Adrenal gland (tissue), 12 donors: ENCODE data around the gene MTHFD1L. TPM values are rescaled to one million over a fixed set of nuclear protein-coding genes. Genes with fewer than 3 reads are reported as not detected.

Experiments
- DNase-seq, 7 donors: peaks; one replicate each; pipeline ENCODE4 v3.0.0-alpha.2; 2019 to 2020
- H3K27ac ChIP-seq, 5 donors: fragments of 200-600 bp; sonication (generic) in 4 of 5; 1 replicate in 3 of 5; 2 replicates in 2 of 5; pipeline versions ENCODE4 v1.5.1 to v1.8.0; 2016 to 2020; ENCODE audit warnings: mild to moderate bottlenecking in 1 of 5
- H3K27me3 ChIP-seq: fragments of 200-600 bp; 2 replicates; pipeline ENCODE4 v1.8.0; 2021
- H3K36me3 ChIP-seq, 2 donors: fragments of 200-600 bp; replicated peaks in 1 of 2; 1 replicate in 1 of 2; 2 replicates in 1 of 2; pipeline versions ENCODE4 v1.5.1 to v1.8.0; 2018 to 2022
- H3K4me1 ChIP-seq, 2 donors: fragments of 200-600 bp; replicated peaks in 1 of 2; 1 replicate in 1 of 2; 2 replicates in 1 of 2; pipeline versions ENCODE4 v1.5.1 to v1.8.0; 2018 to 2021
- H3K4me3 ChIP-seq, 4 donors: fragments of 200-600 bp; sonication (generic) in 3 of 4; one replicate each; pipeline ENCODE4 v1.5.1; 2016 to 2018
- H3K9me3 ChIP-seq, 3 donors: fragments of 200-600 bp; sonication (generic) in 1 of 3; replicated peaks in 1 of 3; 1 replicate in 2 of 3; 2 replicates in 1 of 3; pipeline versions ENCODE4 v1.5.1 to v1.8.0; 2016 to 2021
- CTCF ChIP-seq, 6 experiments: fragments of 450-650 bp in 4 of 6; fragments of 200-600 bp in 2 of 6; sonication (generic) in 1 of 6; IDR thresholded peaks; 1 replicate in 5 of 6; 2 replicates in 1 of 6; pipeline versions ENCODE4 v1.5.1 to v1.8.0; 2016 to 2021; ENCODE audit warnings: antibody characterized with exemption in 6 of 6, mild to moderate bottlenecking in 2 of 6, moderate library complexity in 1 of 6
- POLR2A ChIP-seq, 2 donors: fragments of 450-650 bp; IDR thresholded peaks; one replicate each; pipeline ENCODE4 v1.6.1; 2017; ENCODE audit warnings: antibody characterized with exemption in 2 of 2, mild to moderate bottlenecking in 2 of 2, moderate library complexity in 1 of 2
- WGBS, 4 donors: extraction: QIAGEN DNeasy Blood & Tissue Kit in 2 of 4; methylation state at CpG; one replicate each; pipeline versions ENCODE4 v1.1.5 to v1.1.7; 2013 to 2017; 5-methylcytosine and 5-hydroxymethylcytosine counted together
- intact Hi-C, 2 donors: fragments of 100-400 bp; cut with DNase I; formaldehyde crosslinking; loops; one replicate each; pipeline versions ENCODE4 v1.14.1 to v1.15.0; 2022 to 2023
- polyA plus RNA-seq, 3 donors: library from polyadenylated mRNA; stranded (reverse); fragments of 200-250 nt in 2 of 3; fragments of 350-450 nt in 1 of 3; fragmentation: Illumina TruSeq in 1 of 3; extraction: RNeasy Lipid Tissue Mini Kit (QIAGEN cat#74804) in 1 of 3; gene quantifications; one replicate each; pipeline ENCODE4 v1.2.3, GENCODE V29; 2013 to 2014
- total RNA-seq, 9 donors: library from RNA; depleted of rRNA in 4 of 9; stranded (reverse); fragments of >200 nt in 4 of 9; fragments of 120-200 nt in 1 of 9; fragmentation: NEBNext Ultra II Directional in 1 of 9; extraction: Animal tissue kit (Norgen Biotek cat#: 25700) in 1 of 9; gene quantifications; one replicate each; pipeline versions ENCODE4 v1.1.0 to v1.2.4, GENCODE V29; 2013 to 2023
- donor health status: healthy with polysubstance abuse.
- donor health status: Bipolar disorder and iron deficiency.
- donor health status: DM: yes; HTN: yes; CAD: no.
- donor health status: DM: no; HTN: no; CAD: no.
- donor health status: DM: no; HTN: no; CAD: no.
- donor health status: DM: yes; HTN: yes; CAD: no.

The MTHFD1L gene
- total and polyA plus RNA-seq, 12 donors: 8.5 to 28.8 (median 18.1) TPM

- Histone ChIP-seq H3K27ac (no peak overlapping the region), H3K27me3 (no peaks in the 10 kb centered on the region), H3K4me3 (no peak overlapping the region), H3K9me3 (no peaks in the 10 kb centered on the region), H3K4me1 (no peaks in the 10 kb centered on the region), H3K36me3 (no peaks in the 10 kb centered on the region)
- TF ChIP-seq CTCF (IDR thresholded peaks at IDR 0.05): no peak
- no peak for TF ChIP-seq POLR2A (IDR thresholded peaks at IDR 0.05)
- intact Hi-C loops: no loop called here
- DNase-seq: no peak
- 85 to 98% (median 96%) methylated on average over 5 of the region's 5 CpGs for WGBS, 4 donors
These were observed 73.9 kb downstream of the MTHFD1L start for GRCh38 chr6:150939399-150939798.

- H3K27me3 ChIP-seq: no peaks in the 10 kb centered on the region
- no peaks in the 10 kb centered on the region for H3K36me3 ChIP-seq
- intact Hi-C loops: no loop called here
- TF ChIP-seq POLR2A (IDR thresholded peaks at IDR 0.05) (no peak), CTCF (IDR thresholded peaks at IDR 0.05) (no peak)
- H3K27ac ChIP-seq: no peak overlapping the region
- DNase-seq: peak in 5 of 7 donors; percentile 17 to 74 (median 26)
- 49 to 62% (median 56%) methylated on average over 7 of the region's 7 CpGs for WGBS, 4 donors
- H3K9me3 ChIP-seq: no peaks in the 10 kb centered on the region
- H3K4me3 ChIP-seq: no peak overlapping the region
- no peaks in the 10 kb centered on the region for H3K4me1 ChIP-seq
These were observed 75.4 kb downstream of the MTHFD1L start for GRCh38 chr6:150940941-150941340.

- intact Hi-C loops: no loop called here
- Histone ChIP-seq H3K4me1 (no peaks in the 10 kb centered on the region), H3K4me3 (no peak overlapping the region), H3K27ac (no peak overlapping the region), H3K36me3 (peaks cover 0 to 15% of the 10 kb centered on the region in 2 donors), H3K27me3 (no peaks in the 10 kb centered on the region), H3K9me3 (no peaks in the 10 kb centered on the region)
- no peak for TF ChIP-seq POLR2A (IDR thresholded peaks at IDR 0.05)
- TF ChIP-seq CTCF (IDR thresholded peaks at IDR 0.05): no peak
- 84 to 97% (median 87%) methylated on average over 11 of the region's 11 CpGs for WGBS, 4 donors
- DNase-seq: no peak
These were observed 84.0 kb downstream of the MTHFD1L start for GRCh38 chr6:150949526-150949925.

GRCh38 chr6:150953851-150954250 lies 88.3 kb downstream of the MTHFD1L start:
- WGBS, 4 donors: 79 to 96% (median 91%) methylated on average over 5 of the region's 5 CpGs
- H3K4me3 ChIP-seq: no peak overlapping the region

More at GRCh38 chr6:150953851-150954250, 88.3 kb downstream of the MTHFD1L start:
- Histone ChIP-seq H3K4me1 (no peaks in the 10 kb centered on the region), H3K27ac (no peak overlapping the region), H3K9me3 (no peaks in the 10 kb centered on the region), H3K36me3 (peaks cover 0 to 11% of the 10 kb centered on the region in 2 donors), H3K27me3 (no peaks in the 10 kb centered on the region)
- DNase-seq: no peak
- intact Hi-C loops: no loop called here
- TF ChIP-seq CTCF (IDR thresholded peaks at IDR 0.05) (no peak), POLR2A (IDR thresholded peaks at IDR 0.05) (no peak)
